Hepatocyte (in vitro differentiated cells): ENCODE measurements around the gene COP1.

Experiments used
- CTCF ChIP-seq: fragments of 200-600 bp; sonication (generic); IDR thresholded peaks from 2 replicates; pipeline ENCODE4 v1.5.1; 2016; ENCODE audit warnings: antibody characterized with exemption, mild to moderate bottlenecking; ENCODE audit not compliant: poor library complexity
- EZH2 ChIP-seq: fragments of 200-600 bp; sonication (generic); IDR thresholded peaks from 2 replicates; pipeline ENCODE4 v1.6.1; 2016; ENCODE audit warnings: antibody characterized with exemption, mild to moderate bottlenecking, borderline replicate concordance

- TF ChIP-seq CTCF (no peak), EZH2 (no peak)
Measured at GRCh38 chr1:176205332-176205914, 1.7 kb downstream of the COP1 start.
